ENCODE measurements around the gene ACIN1. TPM values are rescaled to one million over a fixed set of nuclear protein-coding genes. Genes with fewer than 3 reads are reported as not detected.
A peak's percentile ranks its signal among the peaks of the same experiment; 100 is the strongest.

The ACIN1 gene
- 73.8 and 92.9 TPM in 2 replicates for total RNA-seq (2014; rRNA removed; shearing (Covaris generic))
- 221 and 271 TPM in 2 replicates for polyA plus RNA-seq (2014; cell fraction: nucleus; rRNA removed)

- peak; percentile 70 for DNase-seq (ENCODE audit: extremely low read depth, low read depth)
Measured at GRCh38 chr14:23094666-23095195, at the start of gene ACIN1. Gene ACIN1 (minus strand): TSS chr14:23095136. CDS start chr14:23095112, 24 bp downstream.

- DNase-seq (ENCODE audit: extremely low read depth, low read depth), result no peak
Measured at GRCh38 chr14:23143911-23144310, 49.0 kb upstream of the ACIN1 start.

- DNase-seq (ENCODE audit: extremely low read depth, low read depth), result no peak
Measured at GRCh38 chr14:23142826-23143225, 47.9 kb upstream of the ACIN1 start.

- no peak for DNase-seq (ENCODE audit: extremely low read depth, low read depth)
Measured at GRCh38 chr14:23141706-23142444, 46.9 kb upstream of the ACIN1 start.

GRCh38 chr14:23140371-23140770, 45.4 kb upstream of the ACIN1 start:
- no peak for DNase-seq (ENCODE audit: extremely low read depth, low read depth)

GRCh38 chr14:23139874-23140273, 44.9 kb upstream of the ACIN1 start:
- DNase-seq (ENCODE audit: extremely low read depth, low read depth), result no peak

GRCh38 chr14:23137813-23138535, 43.0 kb upstream of the ACIN1 start:
- no peak for DNase-seq (ENCODE audit: extremely low read depth, low read depth)

GRCh38 chr14:23137192-23137812, 42.4 kb upstream of the ACIN1 start:
- no peak for DNase-seq (ENCODE audit: extremely low read depth, low read depth)

- no peak for DNase-seq (ENCODE audit: extremely low read depth, low read depth)
Measured at GRCh38 chr14:23136566-23137133, 41.7 kb upstream of the ACIN1 start.

- no peak for DNase-seq (ENCODE audit: extremely low read depth, low read depth)
Measured at GRCh38 chr14:23132970-23133369, 38.0 kb upstream of the ACIN1 start.

- no peak for DNase-seq (ENCODE audit: extremely low read depth, low read depth)
Measured at GRCh38 chr14:23131482-23131881, 36.5 kb upstream of the ACIN1 start.

- no peak for DNase-seq (ENCODE audit: extremely low read depth, low read depth)
Measured at GRCh38 chr14:23130871-23131270, 35.9 kb upstream of the ACIN1 start.

- DNase-seq (ENCODE audit: extremely low read depth, low read depth), result no peak
Measured at GRCh38 chr14:23129759-23130316, 34.9 kb upstream of the ACIN1 start.

- no peak for DNase-seq (ENCODE audit: extremely low read depth, low read depth)
Measured at GRCh38 chr14:23128969-23129758, 34.2 kb upstream of the ACIN1 start.

GRCh38 chr14:23127861-23128260, 32.9 kb upstream of the ACIN1 start:
- DNase-seq (ENCODE audit: extremely low read depth, low read depth), result no peak

GRCh38 chr14:23126548-23127278, 31.8 kb upstream of the ACIN1 start:
- DNase-seq (ENCODE audit: extremely low read depth, low read depth), result no peak

GRCh38 chr14:23125933-23126524, 31.1 kb upstream of the ACIN1 start:
- DNase-seq (ENCODE audit: extremely low read depth, low read depth), result no peak

- DNase-seq (ENCODE audit: extremely low read depth, low read depth), result no peak
Measured at GRCh38 chr14:23125011-23125410, 30.1 kb upstream of the ACIN1 start.

Measured in NCI-H460 (cell line).